GM19351 (cell line): Measurements from ENCODE around the gene MAGI3.

Source experiments
- ATAC-seq: cut with Tn5 transposase; IDR thresholded peaks from one replicate; pipeline ENCODE4 v1.9.1; 2021; ENCODE audit warnings: mild to moderate bottlenecking, moderate library complexity; ENCODE audit not compliant: unreplicated experiment

MAGI3 gene

GRCh38 chr1:113641396-113641795 lies 251.1 kb downstream of the MAGI3 start:
- no peak for ATAC-seq

GRCh38 chr1:113647164-113647563 lies 256.8 kb downstream of the MAGI3 start:
- ATAC-seq, result no peak

- no peak for ATAC-seq
Observed at GRCh38 chr1:113648478-113648877, 258.2 kb downstream of the MAGI3 start.

- ATAC-seq, result no peak
Observed at GRCh38 chr1:113652771-113653170, 262.5 kb downstream of the MAGI3 start.

- no peak for ATAC-seq
Observed at GRCh38 chr1:113653741-113654140, 263.4 kb downstream of the MAGI3 start.

- no peak for ATAC-seq
Observed at GRCh38 chr1:113654883-113655282, 264.6 kb downstream of the MAGI3 start.

GRCh38 chr1:113657126-113657525 lies 266.8 kb downstream of the MAGI3 start:
- ATAC-seq, result no peak

- no peak for ATAC-seq
Observed at GRCh38 chr1:113657556-113658063, 267.3 kb downstream of the MAGI3 start.

- no peak for ATAC-seq
Observed at GRCh38 chr1:113659035-113659434, 268.7 kb downstream of the MAGI3 start.

GRCh38 chr1:113659556-113659955 lies 269.2 kb downstream of the MAGI3 start:
- no peak for ATAC-seq

GRCh38 chr1:113660088-113660487 lies 269.8 kb downstream of the MAGI3 start:
- no peak for ATAC-seq

- ATAC-seq, result no peak
Observed at GRCh38 chr1:113662101-113662500, 271.8 kb downstream of the MAGI3 start.

- no peak for ATAC-seq
Observed at GRCh38 chr1:113663165-113663951, 273.0 kb downstream of the MAGI3 start.

- ATAC-seq, result no peak
Observed at GRCh38 chr1:113665071-113665470, 274.8 kb downstream of the MAGI3 start.

- ATAC-seq, result no peak
Observed at GRCh38 chr1:113666126-113666525, 275.8 kb downstream of the MAGI3 start.

GRCh38 chr1:113669988-113670387 lies 279.7 kb downstream of the MAGI3 start:
- no peak for ATAC-seq

- no peak for ATAC-seq
Observed at GRCh38 chr1:113670650-113671049, 280.3 kb downstream of the MAGI3 start.

GRCh38 chr1:113672491-113672890 lies 282.2 kb downstream of the MAGI3 start:
- no peak for ATAC-seq

GRCh38 chr1:113674591-113674990 lies 284.3 kb downstream of the MAGI3 start:
- no peak for ATAC-seq

- no peak for ATAC-seq
Observed at GRCh38 chr1:113675302-113675701, 285.0 kb downstream of the MAGI3 start.

GRCh38 chr1:113676524-113676923 lies 286.2 kb downstream of the MAGI3 start:
- ATAC-seq, result no peak

GRCh38 chr1:113677250-113678158 lies 287.2 kb downstream of the MAGI3 start:
- no peak for ATAC-seq
